ENCODE data around the gene GBF1.

The GBF1 gene

GRCh38 chr10:102309236-102309635 lies 63.9 kb downstream of the GBF1 start:
- TF ChIP-seq CTCF (IDR thresholded peaks at IDR 0.05; ENCODE audit: low read depth, low read length): no peak
- no peak for DNase-seq (ENCODE audit: low read depth in 2 of 2)
- H3K4me3 ChIP-seq (replicated peaks in 1 of 2; ENCODE audit: low read depth in 2 of 2, low read length in 2 of 2): no peak overlapping the region

GRCh38 chr10:102309916-102310315 lies 64.6 kb downstream of the GBF1 start:
- H3K4me3 ChIP-seq (replicated peaks in 1 of 2; ENCODE audit: low read depth in 2 of 2, low read length in 2 of 2): no peak overlapping the region
- no peak for TF ChIP-seq CTCF (IDR thresholded peaks at IDR 0.05; ENCODE audit: low read depth, low read length)
- DNase-seq (ENCODE audit: low read depth in 2 of 2): no peak

- DNase-seq (ENCODE audit: low read depth in 2 of 2): peak; percentile 68 to 69
- TF ChIP-seq CTCF (IDR thresholded peaks at IDR 0.05; ENCODE audit: low read depth, low read length): no peak
- no peak overlapping the region for H3K4me3 ChIP-seq (replicated peaks in 1 of 2; ENCODE audit: low read depth in 2 of 2, low read length in 2 of 2)
Measured at GRCh38 chr10:102310361-102311024, 65.2 kb downstream of the GBF1 start.

GRCh38 chr10:102311025-102311420 lies 65.7 kb downstream of the GBF1 start:
- no peak for DNase-seq (ENCODE audit: low read depth in 2 of 2)
- no peak for TF ChIP-seq CTCF (IDR thresholded peaks at IDR 0.05; ENCODE audit: low read depth, low read length)

GRCh38 chr10:102312683-102313082 lies 67.4 kb downstream of the GBF1 start:
- no peak overlapping the region for H3K4me3 ChIP-seq (replicated peaks in 1 of 2; ENCODE audit: low read depth in 2 of 2, low read length in 2 of 2)
- peak in 1 of 2 donors; percentile 60 for DNase-seq (ENCODE audit: low read depth in 2 of 2)
- TF ChIP-seq CTCF (IDR thresholded peaks at IDR 0.05; ENCODE audit: low read depth, low read length): no peak

More at GRCh38 chr10:102311025-102311420, 65.7 kb downstream of the GBF1 start:
- no peak overlapping the region for H3K4me3 ChIP-seq (replicated peaks in 1 of 2; ENCODE audit: low read depth in 2 of 2, low read length in 2 of 2)

- no peak for DNase-seq (ENCODE audit: low read depth in 2 of 2)
- no peak for TF ChIP-seq CTCF (IDR thresholded peaks at IDR 0.05; ENCODE audit: low read depth, low read length)
- H3K4me3 ChIP-seq (replicated peaks in 1 of 2; ENCODE audit: low read depth in 2 of 2, low read length in 2 of 2): no peak overlapping the region
Measured at GRCh38 chr10:102313221-102313896, 68.0 kb downstream of the GBF1 start.
